HS-5 (cell line): ENCODE data around the gene RPS21.

Source experiments
- DNase-seq: peaks from one replicate; pipeline ENCODE4 v3.0.0-alpha.2; 2012; ENCODE audit warnings: low read depth

Gene RPS21

DNA sequence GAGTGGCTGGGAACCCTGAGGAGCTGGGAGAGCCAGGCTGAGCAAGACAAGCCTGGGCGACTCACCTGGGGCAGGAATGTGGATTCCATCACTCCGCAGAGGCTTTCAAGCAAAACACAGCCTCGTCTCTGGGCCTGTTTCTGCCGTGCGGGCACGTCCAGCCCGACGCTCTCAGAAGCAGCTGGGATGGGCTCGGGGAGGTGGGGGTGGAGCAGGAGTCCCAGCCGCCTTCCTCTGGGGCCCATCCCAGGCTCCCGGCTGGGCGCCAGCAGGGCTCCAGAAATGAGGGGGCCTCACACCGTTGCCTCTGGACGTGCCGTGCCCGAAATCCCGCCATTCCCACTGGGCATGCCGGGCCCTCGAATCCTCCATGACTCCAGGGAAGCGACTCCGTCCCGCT lies 8.7 kb upstream of the RPS21 start:
- no peak for DNase-seq

DNA sequence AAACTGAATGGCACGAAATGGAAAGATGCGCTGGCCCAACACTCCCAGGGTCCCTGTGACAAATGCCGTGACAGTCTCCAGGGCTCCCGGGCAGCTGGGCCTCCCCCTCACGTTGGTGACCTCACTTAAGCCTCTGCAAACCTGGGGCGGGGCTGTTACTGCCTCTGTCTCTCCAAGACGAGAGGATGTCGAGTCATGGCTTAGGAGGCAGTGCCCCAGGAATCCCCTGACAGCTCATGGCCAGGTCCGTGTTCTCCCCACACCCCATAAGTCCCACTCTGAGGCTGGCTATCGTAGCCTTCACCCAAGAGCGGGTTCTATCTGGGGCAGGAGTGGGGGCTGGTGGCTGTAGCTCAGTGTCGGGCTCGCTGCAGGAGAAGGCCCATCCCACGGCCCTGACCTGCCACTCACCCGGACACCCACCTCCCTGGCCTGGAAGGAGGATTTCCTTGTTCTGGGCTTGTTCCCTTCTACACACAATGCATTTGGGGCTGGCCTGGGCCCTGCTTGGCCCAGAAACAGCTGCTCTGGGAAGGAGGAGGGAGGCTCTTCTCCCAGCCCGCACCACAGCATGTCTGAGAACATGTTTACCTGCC lies 5.6 kb upstream of the RPS21 start:
- no peak for DNase-seq

DNA sequence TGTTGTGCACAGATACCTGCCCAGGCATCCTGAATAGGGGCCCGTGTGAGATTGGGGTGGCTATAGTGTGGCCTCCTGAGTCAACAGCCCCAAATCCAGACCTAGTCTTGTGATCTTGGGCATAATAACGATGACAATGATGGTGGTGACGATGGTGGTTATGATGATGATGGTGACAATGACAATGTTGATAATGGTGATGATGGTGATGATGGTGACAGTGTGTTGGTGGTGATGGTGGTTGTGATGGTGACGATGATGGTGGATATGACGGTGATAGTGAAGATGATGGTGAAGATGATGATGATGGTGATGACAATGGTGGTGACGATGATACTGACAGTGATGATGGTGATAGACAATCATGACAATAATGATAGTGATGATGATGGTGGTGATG lies 5.1 kb upstream of the RPS21 start:
- no peak for DNase-seq

DNA sequence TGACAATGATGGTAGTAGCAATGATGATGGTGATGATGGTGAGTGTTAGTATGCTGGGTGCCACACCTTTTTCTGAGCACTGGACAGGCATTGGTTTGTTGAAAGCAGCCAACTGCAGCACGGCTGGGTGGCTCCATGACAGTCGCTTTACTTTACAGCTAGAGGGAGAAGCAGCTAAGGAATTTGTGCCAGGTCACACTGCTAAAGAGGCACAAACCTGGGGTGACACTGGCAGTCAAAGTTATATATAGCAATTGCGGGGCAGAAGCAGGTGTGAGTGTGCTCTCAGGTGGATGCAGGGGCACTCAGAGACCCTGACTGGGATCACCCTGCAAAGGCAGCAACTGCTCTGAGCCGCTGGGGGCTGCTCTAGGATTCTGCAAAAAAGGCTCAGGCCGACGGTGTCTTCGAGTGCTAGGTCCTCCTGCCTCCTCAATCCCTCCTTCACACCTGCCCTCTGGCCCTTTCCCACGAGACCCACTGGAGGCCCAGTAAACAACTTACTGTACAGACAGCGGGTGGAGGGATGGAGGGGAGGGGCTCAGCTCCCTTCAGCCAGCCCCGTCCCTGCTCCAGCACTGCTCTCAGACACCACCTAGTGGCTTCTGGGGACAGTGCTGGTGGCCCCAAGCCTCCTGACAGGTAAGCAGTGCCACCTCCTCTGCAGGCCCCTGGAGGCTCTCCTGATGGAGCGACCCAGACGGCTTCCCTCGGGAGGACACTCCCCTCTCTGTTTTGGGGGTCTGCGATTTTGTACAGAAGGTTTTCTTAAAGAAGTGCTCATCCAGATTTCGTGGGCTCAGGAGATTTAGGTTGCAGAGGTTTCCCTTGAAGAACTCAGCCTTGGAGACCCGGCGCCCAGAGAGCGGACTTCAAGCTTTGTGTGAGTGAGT lies 4.4 kb upstream of the RPS21 start:
- DNase-seq: no peak

DNA sequence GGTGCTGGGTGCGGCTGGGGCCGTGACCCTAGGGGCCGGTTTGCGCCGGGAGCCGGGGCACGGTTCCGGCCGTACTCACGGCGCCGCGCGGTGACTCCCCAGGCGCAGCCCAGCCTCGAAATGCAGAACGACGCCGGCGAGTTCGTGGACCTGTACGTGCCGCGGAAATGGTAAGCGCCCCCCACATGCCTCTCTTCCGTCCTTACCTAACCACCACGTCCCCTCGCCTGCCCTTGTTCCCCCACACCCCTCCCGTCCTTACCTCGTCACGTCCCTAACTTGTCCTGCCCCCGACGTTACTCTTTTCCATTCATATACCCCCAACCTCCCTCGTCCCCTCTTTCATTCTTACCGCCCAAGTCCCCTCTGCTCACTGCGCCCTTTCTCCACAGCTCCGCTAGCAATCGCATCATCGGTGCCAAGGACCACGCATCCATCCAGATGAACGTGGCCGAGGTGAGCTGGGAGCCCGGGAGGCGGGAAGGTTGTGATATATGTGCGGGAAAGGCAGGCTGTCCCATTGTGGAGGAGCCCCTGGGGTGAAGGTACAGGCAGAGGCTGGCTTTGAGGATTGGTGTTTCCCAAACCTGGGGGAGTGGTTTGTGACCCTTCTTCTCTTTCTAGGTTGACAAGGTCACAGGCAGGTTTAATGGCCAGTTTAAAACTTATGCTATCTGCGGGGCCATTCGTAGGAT lies 463 bp downstream of the RPS21 start:
- DNase-seq: no peak

DNA sequence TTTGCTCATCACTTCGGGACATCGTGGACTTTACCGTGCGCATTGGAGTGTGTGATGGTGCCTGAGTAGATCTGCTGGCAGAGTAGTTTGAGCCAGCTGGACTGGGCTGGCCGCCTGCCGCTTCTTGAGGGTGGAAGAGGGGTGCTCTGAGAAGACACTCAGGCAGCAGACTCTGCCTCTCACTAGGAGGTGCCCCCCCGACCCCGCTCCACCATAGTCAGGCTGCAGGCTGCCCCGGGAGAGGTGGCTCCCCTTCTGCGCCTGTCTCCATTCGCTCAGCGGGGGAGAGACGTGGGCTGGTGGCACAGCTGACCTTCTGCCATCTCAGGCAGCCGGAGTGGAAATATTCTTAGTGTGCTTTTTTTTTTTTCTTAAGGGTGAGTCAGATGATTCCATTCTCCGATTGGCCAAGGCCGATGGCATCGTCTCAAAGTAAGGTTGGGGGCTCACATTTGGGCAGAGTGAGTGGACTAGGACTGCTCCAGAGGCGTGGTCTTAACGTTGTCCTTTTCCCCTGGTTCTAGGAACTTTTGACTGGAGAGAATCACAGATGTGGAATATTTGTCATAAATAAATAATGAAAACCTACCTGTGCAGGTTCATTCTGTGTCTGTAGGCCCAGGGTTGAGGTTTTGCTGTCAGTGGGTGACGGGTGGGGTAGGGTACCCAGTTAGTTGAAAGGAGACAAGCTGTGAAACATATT lies 1.2 kb downstream of the RPS21 start:
- DNase-seq: no peak

DNA sequence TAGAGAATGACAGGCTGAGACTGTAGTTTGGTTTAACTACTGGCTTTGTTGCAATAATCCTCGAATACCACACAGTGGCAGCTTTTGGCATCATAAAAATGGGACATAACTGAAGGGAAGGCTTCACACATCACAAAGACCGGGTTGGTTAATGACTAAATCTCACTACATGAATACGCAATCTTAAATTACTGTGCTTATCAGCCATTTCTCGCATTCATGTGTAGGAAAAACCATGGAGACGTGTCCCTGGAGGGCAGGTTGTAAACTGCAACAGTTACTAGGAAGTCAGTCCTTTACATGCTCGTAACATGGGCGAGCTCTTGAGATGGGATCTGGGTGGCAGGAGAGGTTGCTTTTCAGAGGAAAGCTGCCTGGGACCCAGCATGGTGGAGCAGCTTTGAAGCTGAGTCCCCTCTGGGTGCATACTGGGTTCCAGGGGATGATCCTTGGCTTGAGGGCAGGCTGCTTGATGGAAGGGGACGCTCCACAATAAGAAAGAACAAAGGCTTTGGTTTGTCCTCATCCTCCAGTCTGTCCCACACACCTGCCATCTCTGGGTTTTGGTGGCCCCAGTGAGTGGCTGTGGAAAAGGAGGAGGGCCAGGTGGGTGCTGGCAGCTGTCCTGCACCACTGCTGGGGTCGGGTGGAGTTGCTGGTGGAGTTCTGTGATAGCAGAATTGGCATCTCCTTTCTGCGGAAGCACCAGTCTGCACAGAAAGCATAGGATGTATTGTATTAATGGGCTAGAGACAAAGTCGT lies 2.1 kb downstream of the RPS21 start:
- DNase-seq: no peak

DNA sequence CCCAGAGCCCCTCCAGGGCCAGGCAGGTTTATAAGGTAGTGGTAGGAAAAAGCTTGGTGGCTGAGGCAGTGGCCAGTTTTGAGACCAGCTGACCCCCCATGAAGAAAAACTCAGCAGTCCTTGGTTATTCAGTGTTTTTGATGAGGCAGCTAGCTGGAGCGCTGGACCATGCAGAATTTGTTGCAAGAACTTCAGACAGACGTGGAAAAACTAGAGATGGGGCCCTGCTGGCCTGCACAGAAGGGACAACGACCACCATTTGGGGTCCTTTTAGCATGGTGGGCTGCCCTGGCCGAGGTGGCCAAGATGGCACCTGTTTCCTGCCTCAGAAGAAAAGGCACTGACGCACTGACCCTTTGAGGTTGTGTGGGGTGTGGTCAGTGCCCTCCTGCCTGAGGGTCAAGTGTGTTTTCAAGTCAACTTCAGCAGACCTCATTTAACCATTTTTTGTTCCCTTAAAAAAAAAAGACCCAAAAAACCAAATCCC lies 2.7 kb downstream of the RPS21 start:
- DNase-seq: no peak

DNA sequence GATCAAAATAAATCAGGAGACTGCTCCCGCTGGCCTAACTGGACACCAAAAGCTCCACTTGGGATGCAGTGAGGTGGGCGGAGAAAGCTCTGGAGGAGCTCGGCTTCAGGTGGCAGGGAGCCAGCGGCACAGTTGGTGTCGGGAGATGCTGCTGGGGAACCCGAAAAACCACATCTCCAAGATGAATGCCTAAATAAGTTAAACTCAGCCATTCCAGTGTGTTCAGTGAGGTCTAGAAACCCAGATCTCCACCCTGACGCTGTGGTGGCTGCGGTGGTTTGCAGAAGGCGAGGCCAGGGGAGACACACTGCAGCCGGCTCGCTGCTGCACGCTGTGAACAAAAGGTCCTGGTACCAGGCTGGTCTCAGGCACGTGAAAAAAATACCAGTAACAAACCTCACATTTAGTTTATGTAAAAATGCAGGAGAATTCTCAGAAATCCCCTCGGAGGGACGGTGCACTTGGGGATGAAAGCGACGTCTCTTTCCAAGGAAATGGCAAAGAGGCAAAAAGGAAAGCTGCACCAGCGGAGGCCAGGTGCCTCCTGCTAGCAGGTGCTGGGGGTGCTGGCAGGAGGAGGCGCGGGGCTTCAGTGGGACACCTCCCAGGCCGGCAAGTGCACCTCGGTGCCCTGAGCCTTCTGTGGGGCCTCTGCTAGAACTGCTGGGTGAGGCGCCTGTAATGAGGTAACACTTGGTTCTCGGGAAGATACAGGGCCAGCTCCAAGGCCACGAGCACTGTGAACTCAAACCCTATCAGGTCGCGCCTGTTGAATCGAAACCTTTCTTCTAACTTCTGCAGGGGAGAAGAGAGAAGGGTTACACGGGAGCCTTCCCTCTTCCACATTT lies 3.6 kb downstream of the RPS21 start:
- DNase-seq: no peak

DNA sequence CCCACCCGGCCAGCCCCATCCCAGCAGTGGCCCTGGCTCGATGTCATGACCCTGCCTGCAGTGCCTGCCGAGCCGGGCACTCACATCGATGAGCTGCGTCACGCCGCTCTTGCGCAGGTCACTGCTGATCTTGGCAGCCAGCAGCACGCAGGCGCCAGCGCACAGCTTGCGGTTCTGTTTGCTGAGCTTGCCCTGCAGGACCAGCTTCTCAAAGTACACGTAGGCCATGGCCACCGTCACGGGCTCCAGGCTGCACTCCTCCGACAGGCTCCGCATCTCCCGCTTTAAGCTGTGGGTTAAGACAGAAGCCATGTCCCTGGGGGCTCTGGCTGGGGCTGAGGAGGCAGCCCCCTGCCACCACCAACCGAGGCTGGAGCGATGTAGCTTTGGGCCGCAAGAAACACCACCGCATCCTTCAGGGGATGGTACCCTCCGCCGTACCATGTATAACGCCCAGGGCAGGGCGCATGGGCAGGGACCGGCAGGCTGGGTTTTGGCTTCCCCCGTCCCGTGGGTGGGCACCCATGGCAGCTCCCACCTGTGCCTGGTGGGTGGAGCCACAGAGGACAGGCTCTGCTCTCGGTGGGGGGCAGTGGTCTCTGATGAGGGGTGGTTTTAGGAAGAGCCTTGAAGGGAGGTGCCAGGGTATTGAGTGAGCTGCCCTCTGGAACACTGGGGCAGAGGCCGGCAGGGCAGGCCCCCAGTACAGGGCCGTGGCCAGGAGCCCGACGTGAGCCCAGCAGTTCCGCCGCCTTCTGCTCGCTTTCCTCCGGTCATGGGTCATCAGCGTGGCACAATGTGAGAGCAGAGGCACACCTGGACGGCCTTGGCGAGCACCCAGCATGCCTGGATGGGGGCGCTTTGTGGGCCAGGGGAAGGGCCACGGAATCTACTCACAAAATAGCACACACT lies 4.5 kb downstream of the RPS21 start:
- no peak for DNase-seq

DNA sequence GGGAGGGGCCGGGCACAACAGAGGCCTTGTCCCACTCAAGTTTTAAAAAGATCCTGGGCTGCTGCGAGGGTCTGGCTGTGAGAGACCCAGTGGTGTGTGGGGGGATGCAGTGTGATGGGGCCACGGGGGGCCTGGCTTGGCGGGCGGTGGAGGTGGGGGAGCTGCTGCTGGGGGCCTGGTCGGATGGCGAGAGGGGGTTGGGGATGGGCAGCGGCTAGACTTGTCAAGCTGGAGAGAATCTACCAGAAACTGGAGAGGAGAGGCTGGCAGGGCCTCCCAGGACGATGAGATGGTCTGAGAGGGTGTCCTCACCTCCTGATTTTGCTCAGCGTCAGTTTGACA lies 5.1 kb downstream of the RPS21 start:
- no peak for DNase-seq

DNA sequence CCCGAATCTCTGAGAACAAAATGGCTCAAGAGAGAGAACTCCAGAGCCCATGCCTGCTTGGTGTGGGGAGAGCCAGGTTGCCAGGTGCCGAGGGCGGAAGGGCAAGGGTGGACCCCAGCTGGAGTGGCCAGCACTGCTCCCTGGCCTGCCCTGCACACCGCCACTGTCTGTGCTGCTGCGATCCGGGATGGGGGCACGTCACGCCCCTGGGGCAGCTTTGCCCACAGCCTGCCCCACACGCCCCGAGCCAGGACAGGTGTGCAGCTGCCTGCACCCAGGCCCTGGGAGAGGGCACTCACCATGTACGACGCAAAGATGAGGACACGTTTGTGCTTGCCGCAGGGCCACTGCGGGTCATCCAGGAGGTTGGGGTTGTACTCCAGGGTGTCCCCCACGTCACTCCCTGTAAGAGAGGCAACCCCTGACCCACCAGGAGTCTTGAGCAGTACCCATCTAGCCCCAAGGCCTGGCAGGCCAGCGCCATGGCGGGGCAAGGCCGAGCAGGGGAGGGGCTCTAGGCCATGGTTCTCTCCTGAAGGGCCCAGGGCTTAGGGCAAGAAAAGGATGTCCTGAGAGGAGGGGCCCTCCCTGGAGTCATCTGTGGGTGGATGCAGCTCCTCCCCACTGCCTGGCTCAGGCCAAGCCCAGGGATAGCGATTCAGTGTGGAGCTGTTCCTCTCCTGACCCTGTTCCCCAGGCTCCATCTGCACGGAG lies 5.9 kb downstream of the RPS21 start:
- DNase-seq: no peak

DNA sequence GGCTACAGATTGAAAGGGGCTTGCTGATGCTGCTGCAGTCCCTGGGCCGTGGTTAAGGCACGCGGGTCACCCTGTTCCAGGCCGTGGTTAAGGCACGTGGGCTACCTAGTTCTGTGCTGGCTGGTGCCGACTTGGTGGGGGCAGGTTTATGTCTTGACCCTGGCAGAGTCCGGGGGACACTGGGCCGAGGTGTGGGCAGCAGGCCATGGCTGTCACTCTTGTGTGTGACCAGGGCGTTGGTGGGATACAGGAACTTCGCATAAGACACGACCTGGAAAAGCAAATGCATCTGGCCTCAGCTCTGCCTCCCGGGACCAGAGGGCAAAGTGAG lies 6.4 kb downstream of the RPS21 start:
- DNase-seq: no peak

DNA sequence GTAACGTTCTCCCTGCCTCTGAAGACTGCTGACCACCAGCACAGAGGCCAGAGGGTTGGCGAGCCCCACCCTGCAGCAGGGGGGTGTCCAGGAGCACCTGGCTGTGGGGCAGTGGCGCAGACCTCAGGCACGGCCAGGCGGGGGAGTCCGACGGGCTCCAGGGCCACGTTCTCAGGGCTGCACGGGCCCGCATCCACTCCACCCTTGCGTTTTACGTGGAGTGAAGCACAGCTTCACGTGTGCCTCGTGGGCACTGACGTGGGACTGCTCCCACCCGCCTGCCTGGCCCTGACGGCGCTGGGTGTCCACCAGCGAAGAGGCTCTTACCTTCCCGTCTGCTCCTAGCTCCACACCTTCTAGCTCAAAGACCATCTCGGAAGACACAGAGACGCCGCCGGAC lies 6.9 kb downstream of the RPS21 start:
- DNase-seq: no peak

DNA sequence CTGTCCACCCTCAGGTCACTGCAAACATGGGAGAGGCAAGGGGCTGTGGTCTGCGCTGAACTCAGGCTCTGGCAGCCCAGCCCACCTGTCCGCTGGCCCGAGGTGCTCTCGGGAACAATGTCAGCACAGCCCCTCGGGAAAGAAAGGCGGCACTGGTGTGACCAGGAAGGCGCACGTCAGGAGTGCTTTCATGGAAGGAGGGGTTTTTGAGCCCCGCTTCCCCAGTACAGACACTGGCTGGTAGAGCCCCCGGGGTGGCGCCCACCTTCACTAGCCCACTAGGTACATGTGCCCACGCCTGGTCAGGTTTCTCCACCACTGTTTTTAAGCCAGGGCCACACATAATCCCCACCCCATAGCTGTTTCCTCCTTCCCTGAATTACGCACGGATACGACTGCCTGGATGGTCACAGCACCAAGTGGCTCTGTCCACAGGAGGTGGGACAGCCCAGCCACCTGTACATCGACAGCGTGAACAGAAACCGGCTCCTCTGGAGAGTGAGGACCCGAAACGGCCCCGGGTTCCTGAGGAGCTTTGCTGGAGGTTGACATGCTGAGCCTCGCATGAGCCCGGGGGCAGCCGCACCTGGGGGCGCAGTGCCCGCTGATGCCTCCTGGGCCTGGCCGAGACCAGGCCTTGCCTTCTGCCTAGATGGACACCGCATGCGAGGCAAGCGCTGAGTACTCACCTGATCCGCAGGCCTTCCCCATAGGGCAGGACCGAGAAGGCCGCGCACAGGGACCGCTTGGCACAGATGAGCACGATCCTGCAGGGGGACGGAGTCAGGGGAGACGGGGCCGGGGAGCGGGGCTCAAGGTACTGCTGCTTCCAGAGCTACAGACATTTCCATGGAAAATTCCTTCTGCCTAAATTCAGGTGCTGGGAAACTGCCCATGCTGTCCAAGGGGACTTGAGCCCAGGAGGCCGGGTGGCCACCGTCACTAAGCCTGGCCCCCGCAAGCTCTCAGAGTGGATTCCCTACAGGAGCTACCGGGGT lies 7.6 kb downstream of the RPS21 start:
- no peak for DNase-seq

DNA sequence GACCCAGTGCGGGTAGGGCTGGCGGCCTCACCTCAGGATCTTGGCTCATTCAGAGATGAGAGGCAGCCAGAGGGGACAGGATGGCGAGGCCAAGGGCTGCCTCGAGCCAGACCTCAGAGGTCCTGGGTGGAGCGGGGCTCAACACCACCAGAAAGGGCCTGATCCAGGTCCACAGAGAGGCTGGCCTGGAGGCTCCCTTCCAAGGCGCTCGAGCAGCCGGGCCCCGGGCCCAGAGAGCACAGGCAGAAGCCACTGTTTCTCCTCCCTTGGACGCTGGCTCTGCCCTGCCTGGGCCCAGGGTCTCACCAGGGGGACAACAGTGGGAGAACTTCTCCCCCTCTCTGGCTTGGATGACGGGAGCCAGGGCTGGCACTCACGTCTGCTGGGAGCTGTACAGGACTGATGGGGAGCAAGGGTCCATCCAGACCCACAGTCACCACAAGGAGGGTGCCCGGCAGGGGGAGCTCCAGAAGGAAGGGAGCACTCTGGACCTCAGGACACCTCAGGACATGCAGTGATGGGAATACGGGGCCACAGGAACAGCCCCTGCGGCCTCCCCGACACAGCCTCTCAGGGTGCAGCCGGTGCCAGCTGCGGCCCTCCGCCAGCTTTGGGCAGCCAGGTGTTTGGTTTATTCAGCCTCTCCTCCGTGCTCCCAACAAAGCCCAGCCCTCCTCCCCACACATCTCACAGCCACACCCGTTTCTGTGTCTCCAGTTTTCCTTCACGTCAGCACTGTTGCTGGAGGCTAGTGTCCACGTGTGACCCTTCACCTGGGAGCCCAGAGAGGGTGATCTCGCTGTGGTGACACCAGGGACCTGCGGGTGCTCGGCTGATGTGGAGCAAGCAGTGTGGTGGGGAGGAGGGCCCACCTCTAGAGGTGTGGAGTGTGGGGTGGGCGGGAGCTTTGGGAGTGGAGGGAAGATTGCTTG lies 8.7 kb downstream of the RPS21 start:
- DNase-seq: no peak
